ENCODE results near the gene B4GALT6. TPM values are rescaled to one million over a fixed set of nuclear protein-coding genes. Genes with fewer than 3 reads are reported as not detected.

Gene B4GALT6
- total and polyA plus RNA-seq, 2 of the 8 experiments (the other 6 are each of a cell fraction or from before 2014, with no cell fraction given), result 6.3 to 41.5 TPM

DNA sequence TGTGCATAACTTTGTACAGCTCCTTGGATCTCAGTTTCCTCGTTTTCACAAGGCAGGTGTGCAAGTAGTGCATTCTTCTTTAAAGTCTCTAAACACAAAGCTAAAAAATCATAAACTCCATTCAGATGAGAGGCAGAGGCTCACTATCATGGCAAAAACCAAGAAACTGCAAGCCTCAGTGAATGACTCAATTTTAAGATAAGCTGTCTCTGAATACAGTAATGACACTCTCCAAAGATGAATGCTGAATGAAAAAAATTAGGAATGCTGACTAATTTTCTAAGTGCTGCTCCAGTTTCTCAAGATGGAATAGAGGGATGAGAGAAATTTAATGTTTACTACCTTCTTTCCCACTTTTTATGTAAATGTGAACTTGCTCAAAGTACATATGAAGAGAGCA, 17.2 kb downstream of the B4GALT6 start (continued):
- TF ChIP-seq CHD7 (IDR thresholded peaks at IDR 0.05; ENCODE audit: insufficient replicate concordance, low read length), result no peak
- no peak for TF ChIP-seq CBX8 (IDR thresholded peaks at IDR 0.05; ENCODE audit: borderline replicate concordance, low read depth, low read length)
- no peak for TF ChIP-seq NANOG (IDR thresholded peaks at IDR 0.05; ENCODE audit: insufficient read depth, low read depth, low read length, poor library complexity, severe bottlenecking)
- TF ChIP-seq RXRA (IDR thresholded peaks at IDR 0.05; ENCODE audit: insufficient read depth, low read depth, low read length), result no peak
- TF ChIP-seq CBX5 (IDR thresholded peaks at IDR 0.05; ENCODE audit: low read depth, low read length), result no peak
- TF ChIP-seq KDM5A (IDR thresholded peaks at IDR 0.05; ENCODE audit: low read length), result no peak
- no peak for TF ChIP-seq POU5F1 (IDR thresholded peaks at IDR 0.05; ENCODE audit: low read depth, low read length)
- no peak for TF ChIP-seq SP4 (IDR thresholded peaks at IDR 0.05; ENCODE audit: low read length)
- TF ChIP-seq RAD21 (IDR thresholded peaks at IDR 0.05 in 1 of 2, conservative IDR thresholded peaks at IDR 0.05 in 1 of 2; ENCODE audit: low read depth in 2 of 2, low read length in 2 of 2), result no peak
- TF ChIP-seq TBP (IDR thresholded peaks at IDR 0.05; ENCODE audit: low read depth, low read length), result no peak
- TF ChIP-seq ATF3 (IDR thresholded peaks at IDR 0.05; ENCODE audit: insufficient read depth, low read depth, low read length), result no peak

Measured in H1 (cell line).